HL-60 (cell line): Measurements from ENCODE around the gene IL32.
A peak's percentile ranks its signal among the peaks of the same experiment; 100 is the strongest.
"Not testable (repeated sequence)": the region's sequence is repeated elsewhere in the genome, so short reads cannot be mapped to it uniquely, and the experiment has no call there.

Experiments
- DNase-seq, 2 experiments: peaks; one replicate each; pipeline ENCODE4 v3.0.0-alpha.2; 2010 to 2020; ENCODE audit warnings: low read depth in 1 of 2, low spot score in 1 of 2
- H3K27ac ChIP-seq: fragments of 250-450 bp; sonication (Bioruptor Pico); replicated peaks from 2 replicates; pipeline ENCODE4 v1.5.1; 2020; ENCODE audit warnings: mild to moderate bottlenecking, moderate library complexity
- H3K27me3 ChIP-seq: fragments of 250-450 bp; sonication (Bioruptor Pico); 2 replicates; pipeline ENCODE4 v1.5.1; 2021; ENCODE audit warnings: mild to moderate bottlenecking, moderate library complexity; ENCODE audit not compliant: insufficient read depth, poor library complexity, severe bottlenecking
- H3K4me3 ChIP-seq: replicated peaks from 2 replicates; pipeline ENCODE4 v1.5.1; 2011; ENCODE audit warnings: mild to moderate bottlenecking, control low read depth, low read length; ENCODE audit not compliant: insufficient read depth
- GABPA ChIP-seq: IDR thresholded peaks from 2 replicates; pipeline ENCODE4 v1.6.1; 2012; ENCODE audit warnings: low read depth
- POLR2AphosphoS5 ChIP-seq: IDR thresholded peaks from 2 replicates; pipeline ENCODE4 v1.6.1; 2012; ENCODE audit warnings: low read depth
- REST ChIP-seq: IDR thresholded peaks from 2 replicates; pipeline ENCODE4 v1.6.1; 2012; ENCODE audit warnings: low read depth; ENCODE audit not compliant: insufficient replicate concordance
- SPI1 ChIP-seq: IDR thresholded peaks from 2 replicates; pipeline ENCODE4 v1.6.1; 2012; ENCODE audit warnings: low read depth, mild to moderate bottlenecking, borderline replicate concordance
- TF ChIP-seq, protein P1 (sequence below): IDR thresholded peaks from one replicate; pipeline ENCODE4 v1.5.1; 2011; ENCODE audit warnings: low read length, control low read depth, inconsistent platforms; ENCODE audit not compliant: insufficient read depth

The IL32 gene

GRCh38 chr16:3074860-3075522, 9.6 kb downstream of the IL32 start:
- peak; percentile 83 to 93 for DNase-seq
- Histone ChIP-seq H3K4me3 (no peak overlapping the region), H3K27ac (peak overlapping the region; percentile 50), H3K27me3 (no peaks in the 10 kb centered on the region)
- no peak for TF ChIP-seq GABPA
- peak; percentile 94 for TF ChIP-seq POLR2AphosphoS5

DNA sequence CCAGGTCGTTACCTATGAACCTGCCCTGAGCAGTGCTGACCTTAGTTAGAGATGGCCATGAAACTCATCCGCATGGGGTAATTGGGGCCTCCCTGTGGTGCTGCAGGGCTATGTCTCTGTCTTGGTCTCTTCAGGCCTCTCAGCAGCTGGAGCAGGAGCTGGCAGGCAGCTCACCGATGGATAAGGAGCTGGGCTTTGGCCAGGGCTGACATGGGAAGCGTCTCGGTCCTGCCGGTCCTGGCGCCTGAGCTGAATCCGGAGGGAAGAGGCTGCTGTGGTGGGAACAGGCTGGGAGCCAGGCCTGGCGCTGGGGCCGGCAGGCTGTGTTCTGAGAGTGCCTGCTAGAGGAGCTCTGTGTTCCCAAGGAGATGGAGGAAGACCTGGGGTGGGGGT, 10.1 kb downstream of the IL32 start:
- peak overlapping the region; percentile 50 for H3K27ac ChIP-seq
- H3K27me3 ChIP-seq = no peaks in the 10 kb centered on the region
- no peak overlapping the region for H3K4me3 ChIP-seq
- DNase-seq = no peak
- TF ChIP-seq POLR2AphosphoS5 = no peak
- TF ChIP-seq SPI1 = no peak
- TF ChIP-seq, protein P1, sequence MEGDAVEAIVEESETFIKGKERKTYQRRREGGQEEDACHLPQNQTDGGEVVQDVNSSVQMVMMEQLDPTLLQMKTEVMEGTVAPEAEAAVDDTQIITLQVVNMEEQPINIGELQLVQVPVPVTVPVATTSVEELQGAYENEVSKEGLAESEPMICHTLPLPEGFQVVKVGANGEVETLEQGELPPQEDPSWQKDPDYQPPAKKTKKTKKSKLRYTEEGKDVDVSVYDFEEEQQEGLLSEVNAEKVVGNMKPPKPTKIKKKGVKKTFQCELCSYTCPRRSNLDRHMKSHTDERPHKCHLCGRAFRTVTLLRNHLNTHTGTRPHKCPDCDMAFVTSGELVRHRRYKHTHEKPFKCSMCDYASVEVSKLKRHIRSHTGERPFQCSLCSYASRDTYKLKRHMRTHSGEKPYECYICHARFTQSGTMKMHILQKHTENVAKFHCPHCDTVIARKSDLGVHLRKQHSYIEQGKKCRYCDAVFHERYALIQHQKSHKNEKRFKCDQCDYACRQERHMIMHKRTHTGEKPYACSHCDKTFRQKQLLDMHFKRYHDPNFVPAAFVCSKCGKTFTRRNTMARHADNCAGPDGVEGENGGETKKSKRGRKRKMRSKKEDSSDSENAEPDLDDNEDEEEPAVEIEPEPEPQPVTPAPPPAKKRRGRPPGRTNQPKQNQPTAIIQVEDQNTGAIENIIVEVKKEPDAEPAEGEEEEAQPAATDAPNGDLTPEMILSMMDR = no peak
- no peak for TF ChIP-seq GABPA
- no peak for TF ChIP-seq REST

GRCh38 chr16:3075946-3076345, 10.5 kb downstream of the IL32 start:
- not testable (repeated sequence) for H3K4me3 ChIP-seq, DNase-seq, H3K27me3 ChIP-seq
- H3K27ac ChIP-seq = peak overlapping the region; percentile 41; the same call in 1 of the 2 replicates

- peak overlapping the region; percentile 41 for H3K27ac ChIP-seq
- TF ChIP-seq, protein P1 = no peak
- TF ChIP-seq POLR2AphosphoS5 = no peak
- no peak for TF ChIP-seq REST
- TF ChIP-seq GABPA = no peak
- no peak for TF ChIP-seq SPI1
- no peak for DNase-seq
- H3K4me3 ChIP-seq = no peak overlapping the region
- no peaks in the 10 kb centered on the region for H3K27me3 ChIP-seq
Measured at GRCh38 chr16:3076577-3076976, 11.1 kb downstream of the IL32 start.

DNA sequence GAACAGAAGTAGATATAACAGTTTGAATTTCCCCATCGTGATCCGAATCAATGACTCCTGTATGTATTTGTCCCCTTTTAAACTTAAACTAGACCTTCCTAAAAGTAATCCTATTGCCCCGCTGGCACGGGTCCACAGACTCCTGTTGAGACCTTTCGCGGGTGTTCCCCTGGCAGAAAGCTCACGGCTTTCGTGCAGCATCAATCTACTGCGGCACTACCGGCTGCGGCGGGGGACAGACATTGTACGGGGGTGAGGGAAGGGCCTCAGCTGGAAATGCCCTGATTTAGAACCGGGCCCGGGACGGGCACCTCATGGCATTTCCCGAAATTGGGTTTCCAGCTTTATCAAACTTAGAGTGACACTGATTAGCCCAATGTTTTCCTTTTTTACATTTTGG, 14.6 kb downstream of the IL32 start:
- no peak for DNase-seq
- TF ChIP-seq, protein P1 = no peak
- TF ChIP-seq GABPA = no peak
- Histone ChIP-seq H3K4me3 (no peak overlapping the region), H3K27me3 (no peaks in the 10 kb centered on the region), H3K27ac (no peak overlapping the region)

DNA sequence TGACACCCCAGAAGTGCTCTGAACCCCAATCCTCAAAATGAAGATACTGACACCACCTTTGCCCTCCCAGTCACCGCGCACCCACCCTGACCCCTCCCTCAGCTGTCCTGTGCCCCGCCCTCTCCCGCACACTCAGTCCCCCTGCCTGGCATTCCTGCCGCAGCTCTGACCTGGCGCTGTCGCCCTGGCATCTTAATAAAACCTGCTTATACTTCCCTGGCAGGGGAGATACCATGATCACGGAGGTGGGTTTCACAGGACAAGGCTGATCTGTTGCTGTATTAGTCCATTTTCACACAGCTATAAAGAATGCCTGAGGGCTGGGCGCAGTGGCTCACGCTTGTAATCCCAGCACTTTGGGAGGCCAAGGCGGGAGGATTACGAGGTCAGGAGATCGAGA, 16.5 kb downstream of the IL32 start:
- H3K4me3 ChIP-seq, DNase-seq, H3K27ac ChIP-seq, H3K27me3 ChIP-seq: not testable (repeated sequence)

DNA sequence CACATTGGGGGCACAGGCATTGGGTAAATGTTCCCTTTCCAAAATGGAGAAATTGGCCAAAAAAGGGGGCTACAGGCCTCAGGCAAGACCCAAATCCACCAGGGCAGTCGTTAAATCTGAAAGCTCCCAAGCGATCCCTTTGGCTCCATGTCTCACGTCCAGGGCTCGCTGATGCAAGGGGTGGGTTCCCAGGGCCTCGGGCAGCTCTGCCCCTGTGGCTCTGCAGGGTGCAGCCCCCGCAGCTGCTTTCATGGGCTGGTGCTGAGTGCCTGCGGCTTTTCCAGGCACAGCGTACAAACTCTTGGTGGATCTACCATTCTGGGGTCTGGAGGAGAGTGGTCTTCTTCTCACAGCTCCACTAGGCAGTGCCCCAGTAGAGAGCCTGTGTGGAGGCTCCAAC, 18.0 kb downstream of the IL32 start:
- not testable (repeated sequence) for DNase-seq, H3K4me3 ChIP-seq, H3K27ac ChIP-seq, H3K27me3 ChIP-seq
